ENCODE data around the gene UQCRHL. TPM values are rescaled to one million over a fixed set of nuclear protein-coding genes. Genes with fewer than 3 reads are reported as not detected.

UQCRHL gene
- total RNA-seq, 1 experiment from 2014 or later = 5.4 TPM

- no peak for DNase-seq
- H2AFZ ChIP-seq (ENCODE audit: low read length) = no peak overlapping the region
- no peaks in the 10 kb centered on the region for H4K20me1 ChIP-seq (ENCODE audit: insufficient read depth, low read depth, low read length)
- no peaks in the 10 kb centered on the region for H3K9me2 ChIP-seq (replicated peaks; ENCODE audit: insufficient read depth, low read length)
- H3K36me3 ChIP-seq (ENCODE audit: insufficient read depth, low read length) = no peaks in the 10 kb centered on the region
- no peak overlapping the region for H3K4me2 ChIP-seq (ENCODE audit: low read depth, low read length, poor library complexity, severe bottlenecking)
- H3K9ac ChIP-seq (ENCODE audit: low read length) = no peak overlapping the region
- H3K27ac ChIP-seq (ENCODE audit: low read length) = no peak overlapping the region
- H3K27me3 ChIP-seq (ENCODE audit: low read length) = no peaks in the 10 kb centered on the region
- no peak overlapping the region for H3K4me3 ChIP-seq (ENCODE audit: low read length)
- H3K9me3 ChIP-seq (ENCODE audit: low read length) = no peaks in the 10 kb centered on the region
- no peaks in the 10 kb centered on the region for H3K79me2 ChIP-seq (ENCODE audit: low read length)
- peaks cover 7% of the 10 kb centered on the region for H3K4me1 ChIP-seq (ENCODE audit: low read length)
Observed at GRCh38 chr1:15762546-15762945, 44.9 kb downstream of the UQCRHL start.

- Histone ChIP-seq H3K9me2 (replicated peaks; ENCODE audit: insufficient read depth, low read length) (no peaks in the 10 kb centered on the region), H3K9me3 (ENCODE audit: low read length) (no peaks in the 10 kb centered on the region), H2AFZ (ENCODE audit: low read length) (no peak overlapping the region), H3K36me3 (ENCODE audit: insufficient read depth, low read length) (no peaks in the 10 kb centered on the region), H3K27me3 (ENCODE audit: low read length) (no peaks in the 10 kb centered on the region), H3K4me1 (ENCODE audit: low read length) (peaks cover 7% of the 10 kb centered on the region), H3K9ac (ENCODE audit: low read length) (no peak overlapping the region), H4K20me1 (ENCODE audit: insufficient read depth, low read depth, low read length) (no peaks in the 10 kb centered on the region), H3K4me2 (ENCODE audit: low read depth, low read length, poor library complexity, severe bottlenecking) (no peak overlapping the region), H3K79me2 (ENCODE audit: low read length) (no peaks in the 10 kb centered on the region), H3K4me3 (ENCODE audit: low read length) (no peak overlapping the region), H3K27ac (ENCODE audit: low read length) (no peak overlapping the region)
- DNase-seq = no peak
Observed at GRCh38 chr1:15761366-15762128, 45.9 kb downstream of the UQCRHL start.

GRCh38 chr1:15760520-15761211, 46.8 kb downstream of the UQCRHL start:
- no peak overlapping the region for H3K9ac ChIP-seq (ENCODE audit: low read length)
- H3K9me3 ChIP-seq (ENCODE audit: low read length) = no peaks in the 10 kb centered on the region
- H3K27ac ChIP-seq (ENCODE audit: low read length) = no peak overlapping the region
- H3K36me3 ChIP-seq (ENCODE audit: insufficient read depth, low read length) = no peaks in the 10 kb centered on the region
- no peaks in the 10 kb centered on the region for H3K9me2 ChIP-seq (replicated peaks; ENCODE audit: insufficient read depth, low read length)
- H2AFZ ChIP-seq (ENCODE audit: low read length) = no peak overlapping the region
- DNase-seq = no peak
- no peak overlapping the region for H3K4me3 ChIP-seq (ENCODE audit: low read length)
- no peaks in the 10 kb centered on the region for H3K79me2 ChIP-seq (ENCODE audit: low read length)
- no peak overlapping the region for H3K4me2 ChIP-seq (ENCODE audit: low read depth, low read length, poor library complexity, severe bottlenecking)
- H3K4me1 ChIP-seq (ENCODE audit: low read length) = peaks cover under 1% of the 10 kb centered on the region
- H3K27me3 ChIP-seq (ENCODE audit: low read length) = no peaks in the 10 kb centered on the region
- no peaks in the 10 kb centered on the region for H4K20me1 ChIP-seq (ENCODE audit: insufficient read depth, low read depth, low read length)

GRCh38 chr1:15758953-15759661, 48.3 kb downstream of the UQCRHL start:
- H2AFZ ChIP-seq (ENCODE audit: low read length) = no peak overlapping the region
- no peaks in the 10 kb centered on the region for H3K36me3 ChIP-seq (ENCODE audit: insufficient read depth, low read length)
- DNase-seq = no peak
- no peak overlapping the region for H3K9ac ChIP-seq (ENCODE audit: low read length)
- H4K20me1 ChIP-seq (ENCODE audit: insufficient read depth, low read depth, low read length) = no peaks in the 10 kb centered on the region
- no peak overlapping the region for H3K27ac ChIP-seq (ENCODE audit: low read length)
- H3K4me3 ChIP-seq (ENCODE audit: low read length) = no peak overlapping the region
- no peaks in the 10 kb centered on the region for H3K4me1 ChIP-seq (ENCODE audit: low read length)
- H3K9me3 ChIP-seq (ENCODE audit: low read length) = no peaks in the 10 kb centered on the region
- no peaks in the 10 kb centered on the region for H3K9me2 ChIP-seq (replicated peaks; ENCODE audit: insufficient read depth, low read length)
- no peak overlapping the region for H3K4me2 ChIP-seq (ENCODE audit: low read depth, low read length, poor library complexity, severe bottlenecking)
- H3K79me2 ChIP-seq (ENCODE audit: low read length) = no peaks in the 10 kb centered on the region
- H3K27me3 ChIP-seq (ENCODE audit: low read length) = no peaks in the 10 kb centered on the region

GRCh38 chr1:15758343-15758931, 49.0 kb downstream of the UQCRHL start, which contains the start of gene FBLIM1:
FBLIM1 (plus strand) TSS chr1:15758795; CDS start chr1:15764984, 6,189 bp downstream.
- Histone ChIP-seq H3K4me1 (ENCODE audit: low read length) (no peaks in the 10 kb centered on the region), H3K9me3 (ENCODE audit: low read length) (no peaks in the 10 kb centered on the region), H3K9me2 (replicated peaks; ENCODE audit: insufficient read depth, low read length) (no peaks in the 10 kb centered on the region), H2AFZ (ENCODE audit: low read length) (no peak within 1 kb of the TSS), H3K79me2 (ENCODE audit: low read length) (no peaks in the 10 kb centered on the region), H3K27ac (ENCODE audit: low read length) (no peak within 1 kb of the TSS), H3K4me2 (ENCODE audit: low read depth, low read length, poor library complexity, severe bottlenecking) (no peak within 1 kb of the TSS), H3K9ac (ENCODE audit: low read length) (no peak within 1 kb of the TSS), H3K27me3 (ENCODE audit: low read length) (no peaks in the 10 kb centered on the region), H3K4me3 (ENCODE audit: low read length) (no peak within 1 kb of the TSS), H3K36me3 (ENCODE audit: insufficient read depth, low read length) (no peaks in the 10 kb centered on the region), H4K20me1 (ENCODE audit: insufficient read depth, low read depth, low read length) (no peaks in the 10 kb centered on the region)
- no peak for DNase-seq

- Histone ChIP-seq H4K20me1 (ENCODE audit: insufficient read depth, low read depth, low read length) (no peaks in the 10 kb centered on the region), H2AFZ (ENCODE audit: low read length) (no peak overlapping the region), H3K79me2 (ENCODE audit: low read length) (no peaks in the 10 kb centered on the region), H3K4me2 (ENCODE audit: low read depth, low read length, poor library complexity, severe bottlenecking) (no peak overlapping the region), H3K9me3 (ENCODE audit: low read length) (no peaks in the 10 kb centered on the region), H3K9me2 (replicated peaks; ENCODE audit: insufficient read depth, low read length) (no peaks in the 10 kb centered on the region), H3K9ac (ENCODE audit: low read length) (no peak overlapping the region), H3K36me3 (ENCODE audit: insufficient read depth, low read length) (no peaks in the 10 kb centered on the region), H3K4me1 (ENCODE audit: low read length) (no peaks in the 10 kb centered on the region), H3K27ac (ENCODE audit: low read length) (no peak overlapping the region), H3K4me3 (ENCODE audit: low read length) (no peak overlapping the region), H3K27me3 (ENCODE audit: low read length) (no peaks in the 10 kb centered on the region)
- no peak for DNase-seq
Observed at GRCh38 chr1:15757575-15758342, 49.7 kb downstream of the UQCRHL start.
